KG1 (cell line): Measurements from ENCODE around the gene BANP.
"Not testable (repeated sequence)": the region's sequence is repeated elsewhere in the genome, so short reads cannot be mapped to it uniquely, and the experiment has no call there.

Experiments used
- DNase-seq: peaks from one replicate; lab custom pipeline; 2025; lab: John Stamatoyannopoulos, UW

BANP gene

GRCh38 chr16:88104363-88104762 lies 153.1 kb downstream of the BANP start:
- DNase-seq: not testable (repeated sequence)

GRCh38 chr16:88105574-88106140 lies 154.4 kb downstream of the BANP start:
- not testable (repeated sequence) for DNase-seq

GRCh38 chr16:88106566-88106965 lies 155.3 kb downstream of the BANP start:
- not testable (repeated sequence) for DNase-seq

- no peak for DNase-seq
These were observed 157.5 kb downstream of the BANP start for GRCh38 chr16:88108762-88109161.

- DNase-seq: not testable (repeated sequence)
These were observed 158.7 kb downstream of the BANP start for GRCh38 chr16:88109726-88110621.

GRCh38 chr16:88110875-88111494 lies 159.8 kb downstream of the BANP start:
- not testable (repeated sequence) for DNase-seq

GRCh38 chr16:88111976-88112375 lies 160.7 kb downstream of the BANP start:
- DNase-seq: not testable (repeated sequence)

GRCh38 chr16:88113545-88114045 lies 162.4 kb downstream of the BANP start:
- no peak for DNase-seq

- not testable (repeated sequence) for DNase-seq
These were observed 163.5 kb downstream of the BANP start for GRCh38 chr16:88114541-88115228.

GRCh38 chr16:88116121-88116520 lies 164.9 kb downstream of the BANP start:
- no peak for DNase-seq

GRCh38 chr16:88117476-88117868 lies 166.2 kb downstream of the BANP start:
- no peak for DNase-seq

- DNase-seq: no peak
These were observed 167.1 kb downstream of the BANP start for GRCh38 chr16:88118376-88118775.

GRCh38 chr16:88118852-88119741 lies 167.9 kb downstream of the BANP start:
- DNase-seq: not testable (repeated sequence)

GRCh38 chr16:88119881-88120751 lies 168.9 kb downstream of the BANP start:
- not testable (repeated sequence) for DNase-seq

- DNase-seq: no peak
These were observed 169.6 kb downstream of the BANP start for GRCh38 chr16:88120812-88121211.

GRCh38 chr16:88121391-88121790 lies 170.2 kb downstream of the BANP start:
- DNase-seq: not testable (repeated sequence)

GRCh38 chr16:88121886-88122580 lies 170.8 kb downstream of the BANP start:
- no peak for DNase-seq
